Measurements from ENCODE around the gene SETBP1. TPM values are rescaled to one million over a fixed set of nuclear protein-coding genes. Genes with fewer than 3 reads are reported as not detected.
A peak's percentile ranks its signal among the peaks of the same experiment; 100 is the strongest.

The SETBP1 gene
- total and polyA plus RNA-seq, 2 of the 13 experiments (the other 11 are each of a cell fraction or from before 2014, with no cell fraction given) = 0.18 to 0.65 TPM

GRCh38 chr18:44771956-44772917 lies 91.5 kb downstream of the SETBP1 start (continued):
- TF ChIP-seq SNAPC4 (CRISPR knock-in tag; IDR thresholded peaks at IDR 0.05) (no peak), HMGXB4 (CRISPR knock-in tag; IDR thresholded peaks at IDR 0.05; ENCODE audit: borderline replicate concordance in 1 of 2, low read depth in 1 of 2) (no peak), NR2F2 (IDR thresholded peaks at IDR 0.05; ENCODE audit: borderline replicate concordance, low read depth) (peak; percentile 91), PITX1 (CRISPR knock-in tag; IDR thresholded peaks at IDR 0.05) (no peak; the same call in 1 of the 2 replicates), NFIB (CRISPR knock-in tag; IDR thresholded peaks at IDR 0.05; ENCODE audit: borderline replicate concordance) (no peak), KLF13 (CRISPR knock-in tag; IDR thresholded peaks at IDR 0.05) (no peak), ZBTB4 (CRISPR knock-in tag; IDR thresholded peaks at IDR 0.05; ENCODE audit: borderline replicate concordance) (no peak), ZNF292 (CRISPR knock-in tag; IDR thresholded peaks at IDR 0.05; ENCODE audit: borderline replicate concordance, low read depth) (no peak), PHB2 (IDR thresholded peaks at IDR 0.05; ENCODE audit: partially characterized antibody) (no peak), ESRRA (CRISPR knock-in tag; IDR thresholded peaks at IDR 0.05; ENCODE audit: low read depth) (peak; percentile 58; the same call in 1 of the 2 replicates), ZSCAN22 (CRISPR knock-in tag; IDR thresholded peaks at IDR 0.05) (no peak), ZBTB42 (CRISPR knock-in tag; IDR thresholded peaks at IDR 0.05) (no peak)
